Endothelial cell (in vitro differentiated cells): Measurements from ENCODE around the gene PACSIN3. TPM values are rescaled to one million over a fixed set of nuclear protein-coding genes. Genes with fewer than 3 reads are reported as not detected.

Experiments used
- DNase-seq: peaks from one replicate; pipeline ENCODE4 v3.0.0; 2021; ENCODE audit warnings: low spot score
- H3K27ac Mint-ChIP-seq: one replicate; pipeline ENCODE4 v1.8.0; 2021; ENCODE audit warnings: mixed read lengths, inconsistent platforms; ENCODE audit not compliant: unreplicated experiment
- H3K27me3 Mint-ChIP-seq: one replicate; pipeline ENCODE4 v1.8.0; 2021; ENCODE audit warnings: mild to moderate bottlenecking, moderate library complexity, mixed read lengths, inconsistent platforms; ENCODE audit not compliant: unreplicated experiment
- H3K36me3 Mint-ChIP-seq: one replicate; pipeline ENCODE4 v1.8.0; 2021; ENCODE audit warnings: mild to moderate bottlenecking, low read depth, mixed read lengths, inconsistent platforms; ENCODE audit not compliant: unreplicated experiment
- H3K4me1 Mint-ChIP-seq: one replicate; pipeline ENCODE4 v1.8.0; 2021; ENCODE audit warnings: mild to moderate bottlenecking, mixed read lengths, inconsistent platforms; ENCODE audit not compliant: unreplicated experiment
- H3K4me3 Mint-ChIP-seq: one replicate; pipeline ENCODE4 v1.8.0; 2021; ENCODE audit warnings: mild to moderate bottlenecking, mixed read lengths, inconsistent platforms; ENCODE audit not compliant: unreplicated experiment
- H3K9me3 Mint-ChIP-seq: one replicate; pipeline ENCODE4 v1.8.0; 2021; ENCODE audit warnings: mixed read lengths, inconsistent platforms; ENCODE audit not compliant: unreplicated experiment
- total RNA-seq: library from RNA; stranded (reverse); fragmentation: NEBNext Ultra II Directional; extraction: Animal tissue kit (Norgen Biotek cat#: 25700); gene quantifications from one replicate; pipeline ENCODE4 v1.2.1, GENCODE V29; 2021; ENCODE audit not compliant: unreplicated experiment
- TF ChIP-seq, protein P1 (sequence below): fragments of 200-600 bp; sonication (generic); IDR thresholded peaks from one replicate; pipeline ENCODE4 v1.5.0; 2021; ENCODE audit warnings: antibody characterized with exemption; ENCODE audit not compliant: unreplicated experiment

Gene PACSIN3
- total RNA-seq, 1 donor from 2014 or later, result 10.7 TPM

DNA sequence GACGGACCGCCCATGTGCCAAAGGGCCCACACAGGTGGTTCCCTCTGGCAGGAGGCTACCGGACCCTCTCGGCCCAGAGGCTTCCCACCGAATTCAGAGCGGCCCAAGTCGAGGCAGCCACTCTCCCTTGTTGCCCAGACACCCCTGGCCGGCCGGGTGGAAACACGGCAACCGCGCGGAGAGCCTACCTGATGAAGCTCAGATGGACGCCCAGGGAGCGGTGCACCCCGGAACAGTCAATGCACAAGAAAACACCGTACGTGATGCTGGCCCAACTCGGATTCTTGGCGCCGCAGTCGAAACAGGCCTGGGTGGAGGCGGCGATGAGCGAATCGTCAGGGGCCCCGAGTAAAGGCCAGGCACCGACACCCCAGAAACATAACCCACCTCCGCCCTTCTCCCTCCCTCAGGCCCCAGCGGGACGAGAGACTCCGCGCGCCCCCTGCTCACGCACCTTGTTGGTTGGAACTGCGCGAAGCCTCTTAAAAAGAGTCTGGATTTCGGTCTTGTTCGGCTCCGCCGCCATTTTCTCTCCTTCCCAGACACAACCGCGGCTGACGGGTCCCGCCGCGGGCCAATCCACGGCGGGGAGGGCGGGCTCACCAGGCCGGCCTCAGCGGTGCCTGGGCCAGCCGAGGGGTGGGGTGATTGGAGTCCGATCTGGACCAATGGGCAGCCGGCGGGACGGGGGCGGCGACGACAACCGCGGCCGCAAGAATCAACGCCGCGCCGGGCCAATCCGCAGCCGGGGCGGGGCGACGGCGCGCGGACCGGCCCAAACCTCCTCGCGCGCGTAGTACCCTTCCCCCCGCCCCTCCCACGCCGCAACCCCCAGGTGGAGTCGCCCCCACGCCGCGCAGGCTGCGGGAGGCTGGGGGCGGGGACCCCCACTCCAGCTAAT lies 9.7 kb downstream of the PACSIN3 start, which contains the start of gene ARFGAP2:
Gene ARFGAP2, minus strand, starts transcription at position 552 of the 901 bp plus-strand sequence. Its CDS starts 26 bp downstream, at position 526.
- peaks cover 17% of the 10 kb centered on the region for H3K27me3 Mint-ChIP-seq
- peaks cover 29% of the 10 kb centered on the region for H3K4me1 Mint-ChIP-seq
- peak within 1 kb of the TSS; percentile 93 for H3K27ac Mint-ChIP-seq
- peak; percentile 97 for DNase-seq
- TF ChIP-seq, protein P1, sequence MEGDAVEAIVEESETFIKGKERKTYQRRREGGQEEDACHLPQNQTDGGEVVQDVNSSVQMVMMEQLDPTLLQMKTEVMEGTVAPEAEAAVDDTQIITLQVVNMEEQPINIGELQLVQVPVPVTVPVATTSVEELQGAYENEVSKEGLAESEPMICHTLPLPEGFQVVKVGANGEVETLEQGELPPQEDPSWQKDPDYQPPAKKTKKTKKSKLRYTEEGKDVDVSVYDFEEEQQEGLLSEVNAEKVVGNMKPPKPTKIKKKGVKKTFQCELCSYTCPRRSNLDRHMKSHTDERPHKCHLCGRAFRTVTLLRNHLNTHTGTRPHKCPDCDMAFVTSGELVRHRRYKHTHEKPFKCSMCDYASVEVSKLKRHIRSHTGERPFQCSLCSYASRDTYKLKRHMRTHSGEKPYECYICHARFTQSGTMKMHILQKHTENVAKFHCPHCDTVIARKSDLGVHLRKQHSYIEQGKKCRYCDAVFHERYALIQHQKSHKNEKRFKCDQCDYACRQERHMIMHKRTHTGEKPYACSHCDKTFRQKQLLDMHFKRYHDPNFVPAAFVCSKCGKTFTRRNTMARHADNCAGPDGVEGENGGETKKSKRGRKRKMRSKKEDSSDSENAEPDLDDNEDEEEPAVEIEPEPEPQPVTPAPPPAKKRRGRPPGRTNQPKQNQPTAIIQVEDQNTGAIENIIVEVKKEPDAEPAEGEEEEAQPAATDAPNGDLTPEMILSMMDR, result no peak
- H3K9me3 Mint-ChIP-seq, result no peaks in the 10 kb centered on the region
- H3K4me3 Mint-ChIP-seq, result peak within 1 kb of the TSS; percentile 95
- peaks cover 31% of the 10 kb centered on the region for H3K36me3 Mint-ChIP-seq

DNA sequence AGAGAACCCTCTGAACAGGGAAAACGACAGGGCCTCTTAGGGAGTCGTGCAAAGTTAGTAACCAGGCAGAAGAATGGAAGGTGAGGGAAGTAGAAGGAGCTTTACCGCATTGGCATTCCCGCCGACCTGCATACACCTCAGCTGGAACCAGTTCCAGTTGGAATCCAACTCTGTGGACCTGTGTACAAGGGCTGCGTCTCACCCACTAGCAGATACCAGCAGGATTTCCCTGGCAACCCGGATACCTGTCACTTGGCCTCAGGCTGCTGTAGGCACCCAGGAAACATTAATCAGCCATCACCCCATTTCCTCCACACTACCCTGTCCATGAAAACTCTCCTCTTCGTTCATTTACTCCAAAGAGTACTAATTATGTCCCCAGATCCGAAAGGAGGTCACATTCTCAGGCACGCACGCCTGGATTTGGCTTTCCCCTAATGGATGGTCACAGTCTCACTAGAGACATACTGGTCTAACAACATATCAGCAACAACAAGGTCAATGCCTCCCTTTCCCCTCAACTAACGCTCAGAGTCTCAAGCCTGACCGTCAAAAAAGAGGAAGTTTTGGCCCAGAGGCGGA lies 10.4 kb downstream of the PACSIN3 start:
- no peak for DNase-seq
- Mint-ChIP-seq H3K27me3 (peaks cover 17% of the 10 kb centered on the region), H3K36me3 (peaks cover 37% of the 10 kb centered on the region), H3K4me3 (peak overlapping the region; percentile 95), H3K4me1 (peaks cover 29% of the 10 kb centered on the region), H3K27ac (peak overlapping the region; percentile 93), H3K9me3 (no peaks in the 10 kb centered on the region)
- TF ChIP-seq, protein P1, result no peak

DNA sequence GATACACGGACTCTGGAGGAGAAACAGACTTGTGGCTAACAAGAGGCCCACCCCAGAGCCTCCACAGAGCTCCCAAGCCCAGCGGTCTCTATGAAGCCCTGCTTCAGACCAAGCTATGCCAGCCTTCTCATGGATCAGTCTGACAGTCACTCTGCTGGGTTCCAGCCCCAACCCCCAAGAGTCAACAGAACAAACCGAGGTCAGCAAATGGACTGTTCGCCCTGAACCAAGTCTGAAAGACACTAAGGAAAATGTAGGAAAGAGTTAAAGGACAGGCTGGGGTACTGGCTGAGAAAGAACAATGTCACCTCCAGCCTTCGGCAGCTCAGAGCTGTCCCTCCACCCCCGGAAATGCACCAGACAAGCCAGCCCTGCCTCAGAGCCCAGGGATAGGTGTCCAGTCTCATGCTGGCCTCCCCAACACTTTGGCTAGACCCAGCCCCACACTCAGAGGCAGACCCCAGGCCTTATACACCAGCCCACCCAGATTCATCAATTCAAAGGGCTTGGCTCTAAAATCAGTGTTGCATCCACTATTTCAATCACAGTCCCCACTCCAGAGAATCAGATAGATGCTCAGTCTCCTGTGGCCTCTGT lies 13.4 kb downstream of the PACSIN3 start:
- Mint-ChIP-seq H3K27me3 (peaks cover 14% of the 10 kb centered on the region), H3K4me3 (peak overlapping the region; percentile 47), H3K4me1 (peaks cover 28% of the 10 kb centered on the region), H3K36me3 (peaks cover 40% of the 10 kb centered on the region), H3K27ac (peak overlapping the region; percentile 80), H3K9me3 (no peaks in the 10 kb centered on the region)
- TF ChIP-seq, protein P1, result no peak
- DNase-seq, result no peak

DNA sequence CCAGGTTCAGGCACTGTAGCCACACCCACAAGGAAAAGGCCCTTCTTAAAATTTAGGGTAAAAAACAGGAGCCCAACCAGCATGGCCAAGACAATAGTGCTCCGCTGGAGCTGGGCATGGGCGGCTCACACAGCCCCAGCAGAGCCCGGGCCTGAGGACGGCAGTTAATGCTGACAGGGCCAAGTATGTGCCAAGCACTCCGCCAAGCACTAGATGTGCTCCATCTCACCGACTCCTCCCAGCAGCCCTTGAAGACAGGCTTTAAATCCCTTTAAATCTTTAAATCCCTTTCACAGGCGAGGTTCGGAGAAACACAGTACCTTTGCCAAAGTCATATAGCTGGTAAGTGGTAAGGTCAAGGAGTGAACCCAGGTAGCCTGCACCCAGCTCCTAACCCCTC lies 14.4 kb downstream of the PACSIN3 start:
- Mint-ChIP-seq H3K36me3 (peaks cover 44% of the 10 kb centered on the region), H3K9me3 (no peaks in the 10 kb centered on the region), H3K27ac (no peak overlapping the region), H3K4me3 (peak overlapping the region; percentile 16), H3K4me1 (peaks cover 20% of the 10 kb centered on the region), H3K27me3 (peaks cover 9% of the 10 kb centered on the region)
- TF ChIP-seq, protein P1, result no peak
- no peak for DNase-seq
